Activated CD8-positive, alpha-beta T cell treated with anti-CD3 and anti-CD28 coated beads, Interleukin-2, amount 10 ng/mL, durations not matched to agents 7 days and 5 days (primary cell): ENCODE measurements around the gene NOXO1. TPM values are rescaled to one million over a fixed set of nuclear protein-coding genes. Genes with fewer than 3 reads are reported as not detected.
"Not testable (repeated sequence)": the region's sequence is repeated elsewhere in the genome, so short reads cannot be mapped to it uniquely, and the experiment has no call there.

Experiments used
- ATAC-seq: fragments of 150-1000 bp; cut with Tn5 transposase; one replicate; pipeline ENCODE4 v1.10.0; 2021; ENCODE audit warnings: moderate library complexity
- CTCF ChIA-PET: fragments of 350-600 bp; sonication (Branson Sonifier 250); formaldehyde crosslinking; loops from one replicate; lab custom pipeline; 2021; ENCODE audit warnings: antibody characterized with exemption; lab: Charles Lee
- POLR2A ChIA-PET: fragments of 350-600 bp; sonication (Branson Sonifier 250); formaldehyde crosslinking; loops from one replicate; lab custom pipeline; 2021; ENCODE audit warnings: antibody characterized with exemption; lab: Charles Lee
- DNase-seq: peaks from one replicate; pipeline ENCODE4 v3.0.0-alpha.2; 2020
- H3K27ac Mint-ChIP-seq: one replicate; pipeline ENCODE4 v1.8.0; 2021; ENCODE audit warnings: mild to moderate bottlenecking, mixed read lengths
- H3K27me3 Mint-ChIP-seq: one replicate; pipeline ENCODE4 v1.8.0; 2021; ENCODE audit warnings: low read depth, mixed read lengths
- H3K36me3 Mint-ChIP-seq: one replicate; pipeline ENCODE4 v1.8.0; 2021; ENCODE audit warnings: low read depth, mixed read lengths
- H3K4me1 Mint-ChIP-seq: one replicate; pipeline ENCODE4 v1.8.0; 2021; ENCODE audit warnings: low read depth, mixed read lengths
- H3K4me3 Mint-ChIP-seq: one replicate; pipeline ENCODE4 v1.8.0; 2021; ENCODE audit warnings: mild to moderate bottlenecking, mixed read lengths
- H3K9me3 Mint-ChIP-seq: one replicate; pipeline ENCODE4 v1.8.0; 2022; ENCODE audit warnings: mixed read lengths; ENCODE audit not compliant: insufficient read depth
- total RNA-seq, 2 experiments: library from RNA; stranded (reverse); gene quantifications; one replicate each; pipeline ENCODE4 v1.2.3, GENCODE V29; 2021

The NOXO1 gene
- total RNA-seq, 2 experiments from 2014 or later, result not detected

GRCh38 chr16:1942810-1943726, 38.2 kb downstream of the NOXO1 start, which contains the start of gene MSRB1:
MSRB1 (minus strand) TSS chr16:1943199; CDS start chr16:1943156, 43 bp downstream.
- peaks cover 29% of the 10 kb centered on the region for H3K4me1 Mint-ChIP-seq
- H3K36me3 Mint-ChIP-seq, result peaks cover 6% of the 10 kb centered on the region
- peak; percentile 97 for ATAC-seq
- H3K9me3 Mint-ChIP-seq, result no peaks in the 10 kb centered on the region
- H3K27ac Mint-ChIP-seq, result peak within 1 kb of the TSS; percentile 82
- peak; percentile 100 for DNase-seq
- peak within 1 kb of the TSS; percentile 85 for H3K4me3 Mint-ChIP-seq
- CTCF ChIA-PET, result interaction anchor here (1.0 to 1.6 kb wide), 8 partner anchors 9 to 237 kb away, joined by 3 to 7 read pairs (median 4); partner anchors contain the start of genes FAHD1, HAGH, MAPK8IP3 and RPS2
- no peaks in the 10 kb centered on the region for H3K27me3 Mint-ChIP-seq
- POLR2A ChIA-PET, result interaction anchor here (0.6 to 2.1 kb wide), 7 partner anchors 17 to 212 kb away, joined by 3 to 10 read pairs (median 4); partner anchors contain the start of genes RNF151, RPS2 and TRAF7

- POLR2A ChIA-PET, result interaction anchor here (1.0 to 2.1 kb wide), 4 partner anchors 18 to 71 kb away, joined by 4 to 10 read pairs (median 8); partner anchors contain the start of gene RPS2
- DNase-seq, result no peak
These were observed 39.0 kb downstream of the NOXO1 start for GRCh38 chr16:1942047-1942809.

GRCh38 chr16:1941162-1942046, 39.9 kb downstream of the NOXO1 start:
- Mint-ChIP-seq H3K9me3 (no peaks in the 10 kb centered on the region), H3K27ac (no peak overlapping the region), H3K36me3 (peaks cover 8% of the 10 kb centered on the region), H3K4me1 (peaks cover 29% of the 10 kb centered on the region), H3K27me3 (no peaks in the 10 kb centered on the region), H3K4me3 (peak overlapping the region; percentile 85)
- DNase-seq, result no peak
- CTCF ChIA-PET, result no interaction called here
- POLR2A ChIA-PET, result interaction anchor here (0.8 to 2.1 kb wide), 2 partner anchors 24 to 214 kb away, joined by 3 to 8 read pairs; partner anchors contain the start of genes RPS2 and TRAF7
- ATAC-seq, result no peak

More at GRCh38 chr16:1942047-1942809, 39.0 kb downstream of the NOXO1 start:
- no peaks in the 10 kb centered on the region for H3K27me3 Mint-ChIP-seq
- no peaks in the 10 kb centered on the region for H3K9me3 Mint-ChIP-seq
- CTCF ChIA-PET, result no interaction called here
- no peak for ATAC-seq
- H3K27ac Mint-ChIP-seq, result peak overlapping the region; percentile 79
- H3K36me3 Mint-ChIP-seq, result peaks cover 8% of the 10 kb centered on the region
- H3K4me1 Mint-ChIP-seq, result peaks cover 29% of the 10 kb centered on the region
- H3K4me3 Mint-ChIP-seq, result peak overlapping the region; percentile 85

- no peak overlapping the region for H3K4me3 Mint-ChIP-seq
- no peaks in the 10 kb centered on the region for H3K27me3 Mint-ChIP-seq
- H3K36me3 Mint-ChIP-seq, result peaks cover 8% of the 10 kb centered on the region
- H3K9me3 Mint-ChIP-seq, result no peaks in the 10 kb centered on the region
- ATAC-seq (no peak), DNase-seq (no peak)
- ChIA-PET POLR2A (interaction anchor here (0.8 to 2.1 kb wide), 2 partner anchors 25 to 215 kb away, joined by 3 to 8 read pairs; partner anchors contain the start of genes RPS2 and TRAF7), CTCF (interaction anchor here (0.9 kb wide), 1 partner anchor 11 kb away, joined by 3 read pairs; no protein-coding TSS in a partner anchor)
- H3K4me1 Mint-ChIP-seq, result peaks cover 29% of the 10 kb centered on the region
- H3K27ac Mint-ChIP-seq, result no peak overlapping the region
These were observed 40.8 kb downstream of the NOXO1 start for GRCh38 chr16:1940273-1941161.

- H3K9me3 Mint-ChIP-seq, H3K27me3 Mint-ChIP-seq, DNase-seq, H3K36me3 Mint-ChIP-seq, H3K4me3 Mint-ChIP-seq, ATAC-seq, H3K27ac Mint-ChIP-seq: not testable (repeated sequence)
- ChIA-PET CTCF (interaction anchor here (0.9 kb wide), 1 partner anchor 11 kb away, joined by 3 read pairs; no protein-coding TSS in a partner anchor), POLR2A (interaction anchor here (2.1 kb wide), 1 partner anchor 25 kb away, joined by 8 read pairs; the partner anchor contains the start of gene RPS2)
- H3K4me1 Mint-ChIP-seq, result peaks cover 29% of the 10 kb centered on the region
These were observed 41.4 kb downstream of the NOXO1 start for GRCh38 chr16:1939833-1940232.

- Mint-ChIP-seq H3K27me3 (no peaks in the 10 kb centered on the region), H3K4me3 (no peak overlapping the region), H3K27ac (no peak overlapping the region), H3K36me3 (peaks cover 8% of the 10 kb centered on the region), H3K4me1 (peaks cover 21% of the 10 kb centered on the region), H3K9me3 (no peaks in the 10 kb centered on the region)
- ATAC-seq (no peak), DNase-seq (no peak)
- ChIA-PET POLR2A (no interaction called here), CTCF (interaction anchor here (1.0 kb wide), 1 partner anchor 9 kb away, joined by 3 read pairs; no protein-coding TSS in a partner anchor)
These were observed 42.4 kb downstream of the NOXO1 start for GRCh38 chr16:1938910-1939309.

- Mint-ChIP-seq H3K9me3 (no peaks in the 10 kb centered on the region), H3K27ac (no peak overlapping the region), H3K4me3 (no peak overlapping the region), H3K27me3 (no peaks in the 10 kb centered on the region), H3K36me3 (peaks cover 8% of the 10 kb centered on the region), H3K4me1 (peaks cover 15% of the 10 kb centered on the region)
- DNase-seq (no peak), ATAC-seq (no peak)
- ChIA-PET POLR2A (no interaction called here), CTCF (no interaction called here)
These were observed 43.0 kb downstream of the NOXO1 start for GRCh38 chr16:1938316-1938715.

- peaks cover 8% of the 10 kb centered on the region for H3K36me3 Mint-ChIP-seq
- no peaks in the 10 kb centered on the region for H3K9me3 Mint-ChIP-seq
- POLR2A ChIA-PET, result interaction anchor here (1.5 kb wide), 1 partner anchor 28 kb away, joined by 4 read pairs; the partner anchor contains the start of gene RPS2
- ATAC-seq, result no peak
- no peak for DNase-seq
- no peak overlapping the region for H3K4me3 Mint-ChIP-seq
- H3K4me1 Mint-ChIP-seq, result peaks cover 9% of the 10 kb centered on the region
- no peak overlapping the region for H3K27ac Mint-ChIP-seq
- CTCF ChIA-PET, result no interaction called here
- H3K27me3 Mint-ChIP-seq, result no peaks in the 10 kb centered on the region
These were observed 44.3 kb downstream of the NOXO1 start for GRCh38 chr16:1936945-1937479.

GRCh38 chr16:1933097-1933661, 48.1 kb downstream of the NOXO1 start:
- POLR2A ChIA-PET, result interaction anchor here (0.6 kb wide), 1 partner anchor 32 kb away, joined by 3 read pairs; the partner anchor contains the start of gene RPS2
- no peaks in the 10 kb centered on the region for H3K27me3 Mint-ChIP-seq
- ATAC-seq (no peak), DNase-seq (no peak)
- H3K4me3 Mint-ChIP-seq, result no peak overlapping the region
- no peaks in the 10 kb centered on the region for H3K9me3 Mint-ChIP-seq
- peaks cover 3% of the 10 kb centered on the region for H3K36me3 Mint-ChIP-seq
- no peak overlapping the region for H3K27ac Mint-ChIP-seq
- CTCF ChIA-PET, result interaction anchor here (0.6 kb wide), 1 partner anchor 513 kb away, joined by 3 read pairs; no protein-coding TSS in a partner anchor
- peaks cover 2% of the 10 kb centered on the region for H3K4me1 Mint-ChIP-seq
